Activated T-cell treated with anti-CD3 and anti-CD28 coated beads for 1 hour (primary cell): ENCODE data around the gene REP15.
"Not testable (repeated sequence)": the region's sequence is repeated elsewhere in the genome, so short reads cannot be mapped to it uniquely, and the experiment has no call there.

Source experiments
- DNase-seq: peaks from one replicate; pipeline ENCODE4 v3.0.0-alpha.2; 2020; ENCODE audit warnings: low read depth

Gene REP15

GRCh38 chr12:27696293-27696652, at the start of gene REP15:
TSS of gene REP15 (plus strand) at chr12:27696447. CDS start at chr12:27696563, 116 bp downstream.
- DNase-seq, result no peak

GRCh38 chr12:27650011-27650410, 46.2 kb upstream of the REP15 start:
- no peak for DNase-seq

- no peak for DNase-seq
Measured at GRCh38 chr12:27651201-27651600, 45.0 kb upstream of the REP15 start.

- no peak for DNase-seq
Measured at GRCh38 chr12:27652174-27652763, 44.0 kb upstream of the REP15 start.

- no peak for DNase-seq
Measured at GRCh38 chr12:27653661-27654060, 42.6 kb upstream of the REP15 start.

- DNase-seq, result not testable (repeated sequence)
Measured at GRCh38 chr12:27655476-27655875, 40.8 kb upstream of the REP15 start.

GRCh38 chr12:27657296-27657695, 39.0 kb upstream of the REP15 start:
- DNase-seq, result no peak

GRCh38 chr12:27665704-27666103, 30.5 kb upstream of the REP15 start:
- no peak for DNase-seq

- no peak for DNase-seq
Measured at GRCh38 chr12:27666510-27666909, 29.7 kb upstream of the REP15 start.

GRCh38 chr12:27667540-27667939, 28.7 kb upstream of the REP15 start:
- no peak for DNase-seq

GRCh38 chr12:27672051-27672450, 24.2 kb upstream of the REP15 start:
- DNase-seq, result no peak

GRCh38 chr12:27672643-27673042, 23.6 kb upstream of the REP15 start:
- no peak for DNase-seq

GRCh38 chr12:27673101-27673718, 23.0 kb upstream of the REP15 start:
- DNase-seq, result no peak

GRCh38 chr12:27674989-27675388, 21.3 kb upstream of the REP15 start:
- DNase-seq, result no peak

GRCh38 chr12:27680619-27681018, 15.6 kb upstream of the REP15 start:
- no peak for DNase-seq

- DNase-seq, result no peak
Measured at GRCh38 chr12:27682534-27682933, 13.7 kb upstream of the REP15 start.

- no peak for DNase-seq
Measured at GRCh38 chr12:27685274-27685673, 11.0 kb upstream of the REP15 start.

- DNase-seq, result no peak
Measured at GRCh38 chr12:27686147-27686546, 10.1 kb upstream of the REP15 start.

GRCh38 chr12:27688671-27689070, 7.6 kb upstream of the REP15 start:
- DNase-seq, result no peak

GRCh38 chr12:27689558-27690180, 6.6 kb upstream of the REP15 start:
- no peak for DNase-seq

- DNase-seq, result no peak
Measured at GRCh38 chr12:27693403-27693802, 2.8 kb upstream of the REP15 start.

GRCh38 chr12:27695556-27696292, 523 bp upstream of the REP15 start:
- DNase-seq, result no peak
